Keratinocyte (primary cell): Measurements from ENCODE around the gene KRT79.

Experiments used
- EZH2 ChIP-seq: IDR thresholded peaks from one replicate; pipeline ENCODE4 v1.6.1; 2012; ENCODE audit warnings: inconsistent platforms, mild to moderate bottlenecking, low read length, moderate library complexity
- TF ChIP-seq, protein P1 (sequence below), 3 experiments: IDR thresholded peaks in 1 of 3; conservative IDR thresholded peaks in 1 of 3; optimal IDR thresholded peaks in 1 of 3; 2 replicates in 2 of 3; 3 replicates in 1 of 3; pipeline versions ENCODE3 to v1.5.1; 2011; ENCODE audit warnings: low read length in 3 of 3, mild to moderate bottlenecking in 3 of 3, moderate library complexity in 2 of 3, control low read depth in 1 of 3, inconsistent platforms in 1 of 3; ENCODE audit not compliant: insufficient read depth in 2 of 3; ENCODE audit errors: extremely low read depth in 1 of 3

- no peak for TF ChIP-seq EZH2
- TF ChIP-seq, protein P1, sequence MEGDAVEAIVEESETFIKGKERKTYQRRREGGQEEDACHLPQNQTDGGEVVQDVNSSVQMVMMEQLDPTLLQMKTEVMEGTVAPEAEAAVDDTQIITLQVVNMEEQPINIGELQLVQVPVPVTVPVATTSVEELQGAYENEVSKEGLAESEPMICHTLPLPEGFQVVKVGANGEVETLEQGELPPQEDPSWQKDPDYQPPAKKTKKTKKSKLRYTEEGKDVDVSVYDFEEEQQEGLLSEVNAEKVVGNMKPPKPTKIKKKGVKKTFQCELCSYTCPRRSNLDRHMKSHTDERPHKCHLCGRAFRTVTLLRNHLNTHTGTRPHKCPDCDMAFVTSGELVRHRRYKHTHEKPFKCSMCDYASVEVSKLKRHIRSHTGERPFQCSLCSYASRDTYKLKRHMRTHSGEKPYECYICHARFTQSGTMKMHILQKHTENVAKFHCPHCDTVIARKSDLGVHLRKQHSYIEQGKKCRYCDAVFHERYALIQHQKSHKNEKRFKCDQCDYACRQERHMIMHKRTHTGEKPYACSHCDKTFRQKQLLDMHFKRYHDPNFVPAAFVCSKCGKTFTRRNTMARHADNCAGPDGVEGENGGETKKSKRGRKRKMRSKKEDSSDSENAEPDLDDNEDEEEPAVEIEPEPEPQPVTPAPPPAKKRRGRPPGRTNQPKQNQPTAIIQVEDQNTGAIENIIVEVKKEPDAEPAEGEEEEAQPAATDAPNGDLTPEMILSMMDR (optimal IDR thresholded peaks at IDR 0.05 in 1 of 3, IDR thresholded peaks at IDR 0.05 in 1 of 3, conservative IDR thresholded peaks at IDR 0.05 in 1 of 3; ENCODE audit: extremely low read depth in 1 of 3, insufficient read depth in 2 of 3, low read length in 3 of 3): no peak
Measured at GRCh38 chr12:52805739-52806138, 28.4 kb downstream of the KRT79 start.
